HG02610 (cell line): ENCODE data around the gene STX16.

ENCODE experiments used
- ATAC-seq: cut with Tn5 transposase; IDR thresholded peaks from one replicate; pipeline ENCODE4 v1.9.1; 2021; ENCODE audit warnings: mild to moderate bottlenecking, moderate library complexity; ENCODE audit not compliant: unreplicated experiment

STX16 gene

DNA sequence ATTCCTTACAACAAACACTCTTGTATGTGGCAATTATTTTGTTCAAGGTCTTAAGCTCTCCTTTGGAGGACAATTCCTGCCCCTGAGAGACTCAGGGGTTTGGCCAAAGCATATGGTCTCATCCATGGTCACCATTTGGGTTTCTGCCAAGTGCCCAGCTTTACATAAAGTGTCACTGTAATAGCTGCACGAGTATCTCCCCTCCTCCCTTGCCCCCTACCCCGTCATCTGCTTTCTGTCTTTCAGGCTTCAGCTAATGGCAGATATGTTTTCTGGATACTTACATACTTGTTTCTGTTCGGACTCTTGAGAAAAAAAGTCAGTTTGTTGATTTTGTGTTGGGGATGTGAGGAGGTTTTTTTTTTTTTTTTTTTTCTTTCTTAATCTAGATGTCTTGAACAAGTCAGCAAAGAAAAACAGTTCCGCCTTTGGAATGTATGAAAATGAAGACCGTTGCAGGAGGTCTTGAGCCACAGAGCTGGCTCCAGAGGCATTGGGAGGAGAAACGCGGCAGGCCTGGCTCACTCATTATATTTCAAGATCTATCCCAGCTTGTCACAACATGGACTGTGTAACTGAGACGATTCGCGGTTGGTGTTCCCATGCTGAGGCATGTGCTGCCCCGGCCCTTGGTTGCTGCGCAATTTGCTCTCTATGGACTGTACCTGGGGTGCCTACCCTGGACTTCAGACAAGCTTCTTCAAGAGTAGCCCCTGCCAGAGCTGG, 32.6 kb upstream of the STX16 start:
- no peak for ATAC-seq

DNA sequence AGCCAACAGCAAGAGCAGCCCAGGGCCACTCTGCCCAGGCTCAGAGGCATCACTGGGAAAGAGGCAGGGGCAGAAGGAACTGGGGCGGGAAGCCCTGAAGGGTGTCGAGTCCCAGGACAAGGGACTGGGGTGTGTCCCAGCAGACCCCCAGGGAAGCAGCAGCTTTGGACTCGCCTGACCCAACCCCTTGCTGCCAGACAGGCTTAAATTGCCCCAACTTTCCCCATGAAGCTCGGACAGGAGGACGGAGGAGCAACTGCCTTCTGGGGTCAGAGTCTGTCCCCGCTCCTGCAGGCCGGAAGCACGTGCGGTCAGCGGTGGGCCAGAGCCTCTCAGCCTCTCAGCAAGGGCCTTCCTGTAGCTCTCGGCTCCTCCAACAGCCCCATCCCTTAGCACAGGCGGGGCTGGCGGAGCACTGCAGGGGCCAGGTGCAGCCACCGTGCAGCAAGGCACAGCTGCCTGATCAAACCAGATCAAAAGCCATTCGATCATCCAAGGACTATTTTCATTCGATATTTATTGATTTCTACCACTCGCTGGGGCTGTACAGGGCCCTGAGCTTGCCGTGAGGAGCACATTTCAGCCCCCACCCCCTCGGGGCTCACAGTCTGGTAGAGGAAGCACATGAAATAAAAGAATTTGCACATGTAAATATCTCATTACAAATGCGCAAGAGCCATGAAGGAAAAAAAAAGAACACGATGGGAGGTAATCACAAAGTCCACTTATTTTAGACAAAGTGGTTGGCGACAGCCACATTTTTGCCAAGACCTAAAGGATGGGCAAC, 31.8 kb upstream of the STX16 start:
- ATAC-seq, result no peak

DNA sequence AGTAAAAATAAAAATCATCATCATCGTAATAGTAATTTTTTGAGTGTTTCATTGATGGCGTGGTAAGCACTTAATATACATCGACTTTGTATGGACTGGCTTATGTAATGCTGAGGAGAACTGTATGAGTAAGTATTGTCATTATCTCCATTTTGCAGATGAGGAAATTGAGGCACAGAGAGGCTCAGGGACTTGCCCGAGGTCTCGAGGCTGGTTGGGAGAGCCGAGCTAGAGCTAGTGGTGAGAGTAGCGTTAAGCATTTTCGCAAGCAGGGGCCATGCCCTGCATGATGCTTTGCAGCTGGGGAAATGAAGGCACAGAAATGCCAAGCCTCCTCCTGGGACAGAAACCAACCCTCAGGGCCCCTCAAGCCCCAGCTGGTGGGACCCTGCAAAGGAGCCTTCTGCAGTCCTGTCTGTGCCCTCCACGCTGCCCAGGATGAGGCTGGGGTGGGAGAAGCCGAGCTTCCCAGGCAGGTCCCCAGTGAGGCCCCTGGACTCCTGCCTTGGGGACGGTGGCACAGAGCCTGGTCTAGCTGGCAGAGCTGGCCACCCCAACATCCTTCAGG, 31.1 kb upstream of the STX16 start:
- no peak for ATAC-seq

DNA sequence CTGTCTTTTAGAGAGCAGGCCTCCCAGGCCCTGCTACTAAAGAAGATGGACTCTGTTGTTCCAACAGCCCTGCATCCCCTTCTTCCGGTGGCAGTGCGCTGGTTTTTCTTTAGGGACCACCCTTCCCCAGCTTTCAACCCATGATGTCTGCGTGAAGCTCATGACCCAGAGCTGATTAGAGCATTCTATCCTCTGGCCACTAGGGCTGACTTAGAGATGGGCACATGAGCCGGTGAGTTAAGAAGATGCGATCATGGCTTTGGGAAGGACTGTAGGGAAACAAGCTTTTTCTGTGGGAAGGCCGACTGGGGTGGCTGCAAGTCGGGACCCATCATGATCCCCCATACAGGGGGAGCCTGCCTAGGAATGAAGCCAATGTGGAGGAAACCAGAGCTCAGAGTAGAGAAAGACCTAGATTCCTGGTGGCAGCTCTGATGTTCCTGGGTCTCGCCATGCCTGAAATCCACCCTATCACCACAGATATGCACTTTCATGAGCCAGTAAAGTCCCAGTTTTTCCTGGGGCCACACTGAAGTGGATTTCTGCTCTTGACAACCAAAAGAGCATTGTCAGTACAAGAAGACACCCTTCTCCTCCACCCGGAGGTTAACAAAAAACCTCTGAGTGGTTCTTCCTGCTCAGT, 29.1 kb upstream of the STX16 start:
- ATAC-seq, result no peak

DNA sequence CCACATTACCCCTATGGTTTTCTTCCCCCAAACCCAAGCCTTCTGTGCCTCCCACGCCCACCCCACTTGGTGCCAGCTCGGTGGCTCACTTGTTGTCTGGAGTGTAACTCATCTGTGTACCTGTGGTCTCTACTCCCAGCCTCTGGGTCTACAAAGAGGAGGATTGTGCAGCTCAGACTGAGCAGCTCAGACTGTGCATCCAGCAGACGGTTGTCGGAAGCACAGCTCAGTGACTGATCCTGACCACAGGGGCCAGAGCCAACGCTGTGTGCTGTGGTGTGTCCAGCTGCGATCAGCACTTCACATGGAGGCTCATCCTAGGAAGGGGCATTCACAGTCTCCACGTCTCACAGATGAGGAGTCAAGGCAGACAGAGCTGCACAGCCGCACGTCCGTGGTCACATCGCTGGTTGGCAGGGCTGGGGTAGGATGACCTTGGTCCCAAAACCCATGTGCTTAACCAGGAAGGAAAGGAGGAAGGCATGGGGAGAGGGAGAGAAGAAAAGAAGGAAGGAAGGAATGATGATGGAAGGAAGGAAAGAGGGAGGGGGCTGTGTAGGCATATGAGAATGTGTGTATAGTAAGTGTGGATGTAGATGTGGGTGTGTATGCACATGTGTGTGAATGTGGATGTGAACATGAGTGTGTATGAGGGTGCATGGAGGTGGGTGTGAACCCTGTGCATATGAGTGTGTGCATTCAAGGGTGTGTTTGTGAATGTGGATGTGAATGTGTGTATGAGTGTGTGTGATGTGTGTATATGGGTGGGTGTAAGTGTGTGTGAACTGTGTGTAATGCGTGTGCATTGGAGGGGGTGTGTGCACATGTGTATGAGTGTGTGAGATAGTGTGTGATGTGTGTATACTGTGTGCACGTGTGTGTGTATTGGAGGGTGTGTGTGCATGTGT, 28.2 kb upstream of the STX16 start:
- no peak for ATAC-seq

DNA sequence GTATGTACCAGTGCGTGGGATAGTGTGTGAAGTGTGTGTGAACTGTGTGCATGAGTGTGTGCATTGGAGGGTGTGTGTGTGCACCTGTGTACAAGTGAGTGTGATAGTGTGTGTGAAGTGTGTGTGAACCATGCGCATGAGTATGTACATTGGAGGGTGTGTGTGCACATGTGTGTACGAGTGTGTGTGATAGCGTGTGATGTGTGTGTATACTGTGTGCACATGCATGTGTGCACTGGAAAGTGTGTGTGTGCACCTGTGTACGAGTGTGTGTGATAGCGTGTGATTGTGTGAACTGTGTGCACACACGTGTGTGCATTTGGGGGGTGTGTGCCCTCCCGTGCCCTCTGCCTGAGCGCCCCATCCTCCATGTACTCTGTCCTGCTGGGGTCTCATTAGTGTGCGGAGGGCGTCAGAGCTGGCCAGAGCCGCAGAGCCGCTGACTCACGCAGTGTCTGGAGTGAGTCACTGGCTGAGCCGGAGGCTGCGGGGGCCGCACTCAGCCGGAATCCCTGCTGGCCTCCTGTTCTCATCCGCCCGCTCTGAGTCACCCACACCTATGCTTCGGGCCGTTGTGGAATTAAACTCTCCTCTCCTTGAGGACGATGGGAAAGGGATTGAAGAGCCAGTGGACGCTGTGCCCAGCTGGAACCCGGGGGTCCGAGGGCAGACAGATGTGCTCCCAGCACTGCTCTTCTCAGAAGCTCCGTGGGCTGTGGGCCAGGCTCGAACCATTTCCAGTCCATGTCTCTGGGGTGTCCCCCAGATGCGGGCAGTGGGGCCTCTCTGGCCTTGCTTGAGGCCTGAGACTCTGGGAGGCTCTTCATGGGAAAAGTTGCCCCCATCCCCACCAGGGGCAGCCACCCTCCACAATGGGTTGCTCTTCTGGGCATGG, 27.3 kb upstream of the STX16 start:
- no peak for ATAC-seq

DNA sequence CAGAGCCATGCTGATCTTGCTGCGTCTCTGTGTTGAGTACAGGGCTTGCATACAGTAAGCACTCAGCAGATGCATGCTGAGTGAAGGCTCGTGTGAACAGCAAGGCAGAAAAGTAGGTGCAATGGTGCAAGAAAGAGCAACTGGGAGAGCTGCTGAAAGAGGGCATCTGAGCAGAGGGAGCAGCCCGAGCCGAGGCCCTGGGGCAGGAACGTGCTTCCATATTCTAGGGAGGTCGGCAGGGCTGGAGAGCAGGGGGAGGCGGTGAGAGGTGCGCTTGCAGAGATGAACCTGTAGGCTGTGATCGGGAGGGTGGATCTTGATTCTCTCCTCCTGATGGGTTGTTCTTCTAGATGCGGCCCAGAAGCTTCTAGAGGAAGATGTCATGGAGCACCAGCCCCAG, 26.4 kb upstream of the STX16 start:
- ATAC-seq, result no peak

DNA sequence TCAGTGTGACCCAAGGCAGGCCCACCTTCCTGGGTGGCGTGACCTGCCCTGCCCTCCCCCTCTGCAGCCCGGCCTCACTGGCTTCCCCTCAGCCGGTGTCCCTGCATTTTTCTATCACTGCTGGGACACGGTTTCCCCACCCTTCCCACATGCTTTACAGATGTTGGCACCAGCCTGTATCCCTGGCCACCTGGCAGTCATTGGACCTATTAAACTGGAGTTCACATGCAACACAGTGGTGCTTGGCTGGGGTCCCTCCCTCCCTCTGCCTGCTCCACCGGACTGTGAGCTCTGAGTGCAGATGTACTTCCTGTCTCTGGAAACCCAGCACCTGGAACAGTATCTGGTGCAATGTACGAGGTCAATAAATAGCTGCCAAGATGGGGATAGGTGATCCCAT, 25.5 kb upstream of the STX16 start:
- ATAC-seq, result no peak

DNA sequence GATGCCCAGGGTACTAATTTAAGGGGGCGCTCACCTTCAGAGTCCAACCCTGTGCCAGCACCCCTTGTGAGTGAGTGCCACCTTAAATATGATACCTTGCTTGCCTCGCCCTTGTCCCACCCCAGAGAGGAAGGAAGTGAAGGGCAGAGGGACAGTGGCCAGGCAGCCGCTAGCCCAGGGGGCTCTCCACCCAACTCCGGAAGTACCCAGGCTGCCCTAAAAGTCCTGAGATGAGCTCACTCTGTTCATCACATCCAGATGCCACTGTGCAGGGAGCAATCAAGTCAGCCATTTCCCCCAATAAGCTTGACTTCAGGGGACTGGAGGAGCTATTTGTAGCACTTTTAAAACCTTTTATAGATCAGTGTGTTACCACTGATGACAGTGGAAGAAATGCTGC, 25.0 kb upstream of the STX16 start:
- ATAC-seq, result no peak

DNA sequence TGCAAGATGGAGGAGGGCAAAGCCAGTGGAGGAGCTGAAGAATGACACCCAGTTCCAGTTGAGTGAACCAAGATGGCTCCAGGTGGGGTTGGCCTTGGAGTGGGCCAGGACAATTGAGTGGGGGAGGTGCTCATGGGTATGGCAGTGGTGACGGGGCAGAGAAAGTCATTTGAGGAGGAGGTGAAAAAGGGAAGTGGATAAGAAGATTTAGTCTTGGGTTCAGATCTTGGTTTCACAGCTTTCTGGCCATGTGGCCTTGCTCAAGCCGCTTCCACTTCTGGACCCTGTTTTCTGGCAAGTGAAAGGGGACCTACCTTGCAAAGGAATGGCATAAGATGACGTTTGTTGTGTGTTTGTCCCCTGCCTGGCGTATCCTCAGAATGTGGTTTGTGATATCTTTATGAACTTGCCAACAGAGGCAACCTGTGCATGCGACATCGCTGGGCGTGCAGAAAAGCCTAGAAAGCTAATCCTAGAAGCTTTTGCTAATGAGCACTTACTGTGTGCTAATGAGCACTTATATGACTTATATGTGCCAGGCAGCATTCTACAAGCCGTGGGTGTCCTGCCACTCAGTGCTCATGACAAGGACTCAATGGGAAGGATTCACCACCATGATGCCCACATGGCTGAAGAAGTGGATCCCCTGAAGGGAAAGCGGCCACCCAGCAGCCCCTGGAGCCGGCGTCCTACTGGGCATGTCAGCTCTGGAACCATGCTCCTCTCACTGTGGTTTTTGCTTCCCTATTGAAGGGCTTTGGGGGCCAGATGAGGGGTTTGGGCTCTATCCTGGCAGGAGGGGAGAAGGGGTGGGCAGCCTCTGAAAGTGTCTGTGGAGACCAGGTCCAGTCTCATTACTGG, 23.6 kb upstream of the STX16 start:
- peak; percentile 48 for ATAC-seq

DNA sequence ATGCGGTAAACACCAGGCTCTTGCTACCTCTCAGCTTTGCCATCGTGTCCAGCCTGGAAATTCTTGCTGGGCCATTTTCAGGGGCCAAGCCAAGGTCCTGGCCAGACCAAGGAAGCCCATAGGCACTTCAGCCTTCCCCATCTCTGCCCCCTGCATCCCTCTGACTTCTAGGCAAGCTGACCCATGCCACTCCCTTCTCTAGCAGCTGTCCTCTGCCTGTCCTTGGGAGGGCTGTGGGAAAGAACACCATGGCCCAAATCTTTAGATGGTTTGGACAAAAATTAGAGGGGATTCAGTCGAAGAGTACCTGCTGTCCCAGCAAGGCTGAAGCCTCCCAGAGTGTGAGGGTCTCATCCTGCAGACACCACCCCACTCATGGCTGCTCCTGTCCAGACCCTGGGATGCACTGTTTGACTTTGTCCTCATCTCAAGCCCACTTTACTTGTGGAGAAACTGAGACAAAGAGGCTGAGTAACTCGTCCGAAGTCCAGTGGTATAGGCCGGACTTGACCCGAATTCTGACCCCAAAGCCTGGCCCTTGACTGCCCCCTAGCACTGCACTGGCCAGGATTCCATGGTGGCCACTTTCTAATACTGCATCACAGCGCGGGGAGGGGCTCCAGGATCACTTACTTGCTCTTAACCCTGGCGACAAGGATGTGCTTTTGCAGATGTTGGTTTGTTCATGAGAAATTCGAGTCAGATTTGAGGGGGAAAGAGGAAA, 22.4 kb upstream of the STX16 start:
- ATAC-seq, result no peak

DNA sequence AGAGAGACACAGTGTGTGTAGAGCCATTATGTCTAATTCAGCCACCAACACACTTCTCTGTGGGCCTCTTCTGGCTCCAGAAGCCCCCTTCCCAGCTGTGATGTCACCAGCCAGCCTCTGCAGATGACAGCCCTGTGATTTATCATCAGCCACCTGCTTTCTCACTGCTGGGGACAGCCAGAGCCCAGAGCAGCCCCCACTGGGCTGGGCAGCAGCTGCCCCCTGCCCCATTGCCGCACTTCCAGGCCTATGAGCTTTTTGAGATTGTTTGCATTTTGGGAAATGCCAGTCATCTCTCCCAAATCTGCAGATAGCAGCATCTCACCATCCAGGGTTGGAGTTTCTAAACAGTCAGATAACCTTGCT, 21.9 kb upstream of the STX16 start:
- ATAC-seq, result no peak

DNA sequence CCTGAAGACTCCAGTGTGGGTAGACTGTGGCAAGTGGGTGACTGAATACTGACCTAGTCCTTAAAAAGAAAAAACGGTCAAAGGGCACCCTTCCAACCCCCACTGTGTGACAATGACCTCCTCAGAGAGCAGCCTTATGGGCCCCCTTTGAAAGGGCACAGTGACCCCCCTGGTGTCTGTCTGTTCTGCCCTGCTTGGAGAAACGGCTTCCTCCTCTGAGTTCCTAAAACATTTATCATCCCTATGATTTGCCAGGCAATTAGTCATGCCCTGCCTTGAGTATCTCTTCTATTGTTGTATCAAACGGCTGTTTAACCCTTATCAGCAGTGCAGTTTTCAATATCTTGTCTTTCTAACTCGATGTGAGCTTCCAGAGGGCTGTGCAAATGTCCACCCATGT, 21.0 kb upstream of the STX16 start:
- ATAC-seq, result no peak

DNA sequence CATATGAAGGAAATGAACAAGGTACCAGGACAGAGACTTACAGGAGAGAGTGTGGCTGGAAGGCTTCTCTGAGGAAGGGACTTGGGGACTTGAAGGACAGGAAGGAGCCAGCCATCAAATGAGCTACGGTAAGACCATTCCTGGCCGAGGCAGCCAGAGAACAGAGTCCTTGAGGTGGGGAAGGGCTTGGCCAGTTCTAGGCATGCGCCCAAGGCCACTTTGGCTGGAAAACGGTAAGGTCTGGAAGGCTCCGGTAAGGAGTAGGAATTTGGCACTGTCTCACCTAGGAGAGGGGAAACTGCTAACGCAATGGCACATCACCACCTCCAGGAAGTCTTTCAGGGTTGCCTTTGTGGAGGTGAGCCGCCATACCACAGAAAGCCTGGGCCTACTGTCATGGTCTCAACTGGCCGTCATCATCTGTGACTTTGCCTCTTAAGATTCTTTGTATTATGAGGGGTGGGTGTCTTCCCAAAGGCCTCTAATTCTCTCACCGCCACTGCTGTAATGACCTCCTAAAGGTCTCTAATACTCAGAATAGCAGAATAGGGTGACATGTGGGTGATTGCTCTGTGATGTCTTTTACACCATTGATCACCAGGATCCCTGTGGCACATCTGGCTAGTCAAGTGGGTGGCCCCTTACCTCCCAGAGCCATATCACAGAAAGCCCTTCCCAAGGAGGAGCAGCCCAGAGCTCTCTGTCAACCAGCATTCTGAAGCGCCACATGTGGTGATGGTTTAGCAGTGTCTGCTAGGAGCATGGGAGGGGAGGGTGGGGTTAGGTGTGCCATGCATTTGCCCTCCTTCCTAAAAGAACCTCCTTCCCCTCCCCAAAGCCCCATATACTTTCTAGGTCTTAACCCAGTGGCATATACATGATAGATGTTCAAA, 17.7 kb upstream of the STX16 start:
- no peak for ATAC-seq

DNA sequence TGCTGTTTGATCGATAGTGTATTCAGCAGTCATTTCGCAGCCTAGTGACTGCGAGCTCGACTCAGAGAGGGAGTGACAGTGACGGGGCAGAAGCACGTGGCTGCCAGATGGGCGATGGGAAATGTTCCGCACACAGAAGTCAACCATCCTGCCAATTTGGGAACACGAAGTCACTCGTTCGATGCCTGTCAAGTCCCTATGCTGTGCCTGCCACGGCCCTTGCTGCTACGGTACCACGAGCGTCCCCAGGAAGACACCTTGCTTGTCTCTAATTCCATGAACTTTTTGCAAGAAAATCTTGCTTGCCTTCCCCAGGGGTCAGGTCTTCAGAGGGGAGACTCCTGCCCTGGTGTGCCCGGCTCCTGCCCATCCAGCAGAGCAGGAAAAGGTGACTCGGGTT, 17.0 kb upstream of the STX16 start:
- no peak for ATAC-seq

DNA sequence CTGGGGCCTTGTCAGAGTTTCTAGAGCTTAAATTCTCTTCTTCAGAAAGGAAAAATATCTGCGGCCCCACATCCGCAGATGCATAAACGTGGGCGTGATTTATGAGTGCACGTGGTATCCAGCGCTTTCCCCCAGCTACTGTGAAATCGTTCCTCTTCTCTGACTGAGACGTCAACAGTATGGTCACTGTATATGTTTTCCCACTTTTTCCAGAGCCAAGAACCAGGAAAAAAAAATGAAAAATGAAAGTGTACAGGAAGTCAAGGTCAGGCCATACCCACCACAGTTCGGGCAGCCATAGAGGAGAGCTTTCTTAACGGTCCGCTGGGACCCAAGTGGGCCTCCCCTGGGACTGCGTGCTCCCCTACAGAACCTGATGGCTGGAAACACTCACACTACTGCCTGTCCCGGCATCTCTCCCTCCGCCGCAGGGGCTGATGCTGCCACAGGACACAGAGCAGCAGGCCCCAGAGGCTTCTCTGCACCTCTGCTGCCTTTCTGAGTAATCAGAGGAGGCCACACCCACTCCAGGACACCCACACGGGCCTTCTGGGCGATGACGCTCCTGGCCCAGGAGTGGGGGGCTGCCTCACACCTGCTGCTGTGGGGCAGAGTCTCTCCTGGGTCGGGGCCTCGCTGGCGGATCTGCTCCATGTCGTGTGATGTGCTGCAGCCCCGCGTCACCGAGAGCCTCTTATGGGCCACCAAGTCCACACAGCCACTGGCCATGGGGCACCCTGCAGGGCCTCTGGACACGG, 16.4 kb upstream of the STX16 start:
- ATAC-seq, result peak; percentile 44
